HEK293 (cell line): ENCODE results near the gene TPCN2.

Experiments
- CTCF ChIA-PET: fragments of 350-600 bp; formaldehyde crosslinking; extraction: SDS; loops from one replicate; lab custom pipeline; 2021; ENCODE audit warnings: antibody characterized with exemption; lab: Yijun Ruan, JAX
- POLR2A ChIA-PET: fragments of 300-600 bp; formaldehyde crosslinking; extraction: SDS; loops from one replicate; lab custom pipeline; 2020; ENCODE audit warnings: antibody characterized with exemption, inconsistent platforms; lab: Yijun Ruan, JAX
- H3K27ac ChIP-seq: fragments of 200-500 bp; sonication (Bioruptor generic); 2 replicates; pipeline ENCODE4 v1.5.1; 2014; ENCODE audit warnings: low read depth, low read length, control low read depth, inconsistent platforms; ENCODE audit errors: extremely low read depth
- H3K36me3 ChIP-seq, 2 experiments: fragments of 200-500 bp in 1 of 2; sonication (Bioruptor generic) in 1 of 2; 1 replicate in 1 of 2; 2 replicates in 1 of 2; pipeline ENCODE4 v1.5.1; 2014 to 2017; ENCODE audit warnings: inconsistent platforms in 2 of 2, low read length in 2 of 2; ENCODE audit not compliant: control insufficient read depth in 2 of 2, insufficient read depth in 1 of 2
- H3K4me1 ChIP-seq: fragments of 200-500 bp; sonication (Bioruptor generic); 2 replicates; pipeline ENCODE4 v1.5.1; 2014; ENCODE audit warnings: mild to moderate bottlenecking, low read length, inconsistent platforms; ENCODE audit not compliant: control insufficient read depth, insufficient read depth
- H3K4me3 ChIP-seq: 2 replicates; pipeline ENCODE4 v1.5.1; 2011; ENCODE audit warnings: low read depth, mild to moderate bottlenecking, control low read depth, low read length, moderate library complexity
- H3K9me3 ChIP-seq: fragments of 200-500 bp; sonication (Bioruptor generic); 2 replicates; pipeline ENCODE4 v1.5.1; 2014; ENCODE audit warnings: low read depth, low read length, inconsistent platforms; ENCODE audit not compliant: control insufficient read depth, insufficient read depth
- AEBP2 ChIP-seq: fragments of 450-650 bp; formaldehyde crosslinking; IDR thresholded peaks from 2 replicates; pipeline ENCODE4 v1.5.1; 2016; ENCODE audit warnings: missing biosample characterization, missing genetic modification characterization, borderline replicate concordance
- KLF1 ChIP-seq: fragments of 450-650 bp; formaldehyde crosslinking; IDR thresholded peaks from 2 replicates; pipeline ENCODE4 v1.5.1; 2016; ENCODE audit warnings: missing biosample characterization, missing genetic modification characterization
- OSR2 ChIP-seq: fragments of 450-650 bp; formaldehyde crosslinking; IDR thresholded peaks from 2 replicates; pipeline ENCODE4 v1.5.1; 2016; ENCODE audit warnings: missing biosample characterization, missing genetic modification characterization
- ZBTB1 ChIP-seq: fragments of 450-650 bp; formaldehyde crosslinking; IDR thresholded peaks from 2 replicates; pipeline ENCODE4 v1.5.1; 2016; ENCODE audit warnings: missing biosample characterization, missing genetic modification characterization
- ZNF10 ChIP-seq: fragments of 450-650 bp; formaldehyde crosslinking; IDR thresholded peaks from 2 replicates; pipeline ENCODE4 v1.5.1; 2017; ENCODE audit warnings: missing biosample characterization, missing genetic modification characterization
- ZNF112 ChIP-seq: fragments of 450-650 bp; formaldehyde crosslinking; IDR thresholded peaks from 2 replicates; pipeline ENCODE4 v1.5.0; 2017; ENCODE audit warnings: missing biosample characterization, missing genetic modification characterization
- ZNF239 ChIP-seq: fragments of 450-650 bp; formaldehyde crosslinking; IDR thresholded peaks from 2 replicates; pipeline ENCODE4 v1.5.1; 2016; ENCODE audit warnings: missing biosample characterization, missing genetic modification characterization
- ZNF24 ChIP-seq: fragments of 450-650 bp; formaldehyde crosslinking; IDR thresholded peaks from 2 replicates; pipeline ENCODE4 v1.5.1; 2016; ENCODE audit warnings: missing biosample characterization, missing genetic modification characterization
- ZNF354C ChIP-seq: fragments of 450-650 bp; formaldehyde crosslinking; IDR thresholded peaks from 2 replicates; pipeline ENCODE4 v1.5.1; 2016; ENCODE audit warnings: missing biosample characterization, missing genetic modification characterization, low read depth, borderline replicate concordance
- ZNF48 ChIP-seq: fragments of 450-650 bp; formaldehyde crosslinking; IDR thresholded peaks from 2 replicates; pipeline ENCODE4 v1.5.1; 2016; ENCODE audit warnings: missing biosample characterization, missing genetic modification characterization
- ZNF501 ChIP-seq: fragments of 450-650 bp; formaldehyde crosslinking; IDR thresholded peaks from 2 replicates; pipeline ENCODE4 v1.5.1; 2016; ENCODE audit warnings: missing biosample characterization, missing genetic modification characterization
- ZNF571 ChIP-seq: fragments of 450-650 bp; formaldehyde crosslinking; IDR thresholded peaks from 2 replicates; pipeline ENCODE4 v1.5.0; 2017; ENCODE audit warnings: missing biosample characterization, missing genetic modification characterization
- ZNF580 ChIP-seq: fragments of 450-650 bp; formaldehyde crosslinking; IDR thresholded peaks from 2 replicates; pipeline ENCODE4 v1.5.1; 2016; ENCODE audit warnings: missing biosample characterization, missing genetic modification characterization
- ZNF658 ChIP-seq: fragments of 450-650 bp; formaldehyde crosslinking; IDR thresholded peaks from 2 replicates; pipeline ENCODE4; 2016; ENCODE audit warnings: missing biosample characterization, missing genetic modification characterization
- ZNF664 ChIP-seq: fragments of 450-650 bp; formaldehyde crosslinking; IDR thresholded peaks from 2 replicates; pipeline ENCODE4 v1.5.1; 2016; ENCODE audit warnings: missing biosample characterization, missing genetic modification characterization
- ZNF670 ChIP-seq: fragments of 450-650 bp; formaldehyde crosslinking; IDR thresholded peaks from 2 replicates; pipeline ENCODE4 v1.5.1; 2016; ENCODE audit warnings: missing biosample characterization, missing genetic modification characterization, low read depth
- ZNF785 ChIP-seq: fragments of 450-650 bp; formaldehyde crosslinking; IDR thresholded peaks from 2 replicates; pipeline ENCODE4 v1.5.1; 2016; ENCODE audit warnings: missing biosample characterization, missing genetic modification characterization
- ZNF792 ChIP-seq: fragments of 450-650 bp; formaldehyde crosslinking; IDR thresholded peaks from 2 replicates; pipeline ENCODE4 v1.5.1; 2016; ENCODE audit warnings: missing biosample characterization, missing genetic modification characterization
- ZNF843 ChIP-seq: fragments of 450-650 bp; formaldehyde crosslinking; IDR thresholded peaks from 2 replicates; pipeline ENCODE4 v1.5.1; 2016; ENCODE audit warnings: missing biosample characterization, missing genetic modification characterization
- TF ChIP-seq, protein P1 (sequence below): fragments of 450-650 bp; formaldehyde crosslinking; IDR thresholded peaks from 2 replicates; pipeline ENCODE4 v1.5.1; 2016; ENCODE audit warnings: missing biosample characterization, missing genetic modification characterization
- TF ChIP-seq, protein P2 (sequence below): fragments of 450-650 bp; formaldehyde crosslinking; IDR thresholded peaks from 2 replicates; pipeline ENCODE4 v1.5.1; 2016; ENCODE audit warnings: missing biosample characterization, missing genetic modification characterization
- TF ChIP-seq, protein P3 (sequence below): fragments of 450-650 bp; formaldehyde crosslinking; IDR thresholded peaks from 2 replicates; pipeline ENCODE4 v1.5.1; 2016; ENCODE audit warnings: missing biosample characterization, missing genetic modification characterization
- TF ChIP-seq, protein P4 (sequence below): fragments of 450-650 bp; formaldehyde crosslinking; IDR thresholded peaks from 2 replicates; pipeline ENCODE4 v1.5.1; 2017; ENCODE audit warnings: missing biosample characterization, missing genetic modification characterization

TPCN2 gene

GRCh38 chr11:69159150-69159852, 110.6 kb downstream of the TPCN2 start (continued):
- no peak for TF ChIP-seq ZNF664 (tag by site-specific recombination)
- TF ChIP-seq, protein P1, sequence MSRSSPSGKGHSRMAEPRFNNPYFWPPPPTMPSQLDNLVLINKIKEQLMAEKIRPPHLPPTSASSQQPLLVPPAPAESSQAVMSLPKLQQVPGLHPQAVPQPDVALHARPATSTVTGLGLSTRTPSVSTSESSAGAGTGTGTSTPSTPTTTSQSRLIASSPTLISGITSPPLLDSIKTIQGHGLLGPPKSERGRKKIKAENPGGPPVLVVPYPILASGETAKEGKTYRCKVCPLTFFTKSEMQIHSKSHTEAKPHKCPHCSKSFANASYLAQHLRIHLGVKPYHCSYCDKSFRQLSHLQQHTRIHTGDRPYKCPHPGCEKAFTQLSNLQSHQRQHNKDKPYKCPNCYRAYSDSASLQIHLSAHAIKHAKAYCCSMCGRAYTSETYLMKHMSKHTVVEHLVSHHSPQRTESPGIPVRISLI (tag by site-specific recombination) = no peak
- TF ChIP-seq ZNF785 = no peak
- TF ChIP-seq ZNF843 (tag by site-specific recombination) = no peak

- Histone ChIP-seq H3K27ac (no peak overlapping the region), H3K36me3 (no peaks in the 10 kb centered on the region), H3K4me3 (no peak overlapping the region), H3K4me1 (no peaks in the 10 kb centered on the region), H3K9me3 (no peaks in the 10 kb centered on the region)
- ChIA-PET CTCF (interaction anchor here (0.6 to 1.1 kb wide), 2 partner anchors 28 to 29 kb away, joined by 4 to 6 read pairs; no protein-coding TSS in a partner anchor), POLR2A (no interaction called here)
- TF ChIP-seq ZNF112 (tag by site-specific recombination) = no peak
- no peak for TF ChIP-seq ZNF48 (tag by site-specific recombination)
- TF ChIP-seq ZNF792 (tag by site-specific recombination) = no peak
- TF ChIP-seq, protein P2, sequence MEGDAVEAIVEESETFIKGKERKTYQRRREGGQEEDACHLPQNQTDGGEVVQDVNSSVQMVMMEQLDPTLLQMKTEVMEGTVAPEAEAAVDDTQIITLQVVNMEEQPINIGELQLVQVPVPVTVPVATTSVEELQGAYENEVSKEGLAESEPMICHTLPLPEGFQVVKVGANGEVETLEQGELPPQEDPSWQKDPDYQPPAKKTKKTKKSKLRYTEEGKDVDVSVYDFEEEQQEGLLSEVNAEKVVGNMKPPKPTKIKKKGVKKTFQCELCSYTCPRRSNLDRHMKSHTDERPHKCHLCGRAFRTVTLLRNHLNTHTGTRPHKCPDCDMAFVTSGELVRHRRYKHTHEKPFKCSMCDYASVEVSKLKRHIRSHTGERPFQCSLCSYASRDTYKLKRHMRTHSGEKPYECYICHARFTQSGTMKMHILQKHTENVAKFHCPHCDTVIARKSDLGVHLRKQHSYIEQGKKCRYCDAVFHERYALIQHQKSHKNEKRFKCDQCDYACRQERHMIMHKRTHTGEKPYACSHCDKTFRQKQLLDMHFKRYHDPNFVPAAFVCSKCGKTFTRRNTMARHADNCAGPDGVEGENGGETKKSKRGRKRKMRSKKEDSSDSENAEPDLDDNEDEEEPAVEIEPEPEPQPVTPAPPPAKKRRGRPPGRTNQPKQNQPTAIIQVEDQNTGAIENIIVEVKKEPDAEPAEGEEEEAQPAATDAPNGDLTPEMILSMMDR = no peak
- no peak for TF ChIP-seq OSR2 (tag by site-specific recombination)
- TF ChIP-seq, protein P3, sequence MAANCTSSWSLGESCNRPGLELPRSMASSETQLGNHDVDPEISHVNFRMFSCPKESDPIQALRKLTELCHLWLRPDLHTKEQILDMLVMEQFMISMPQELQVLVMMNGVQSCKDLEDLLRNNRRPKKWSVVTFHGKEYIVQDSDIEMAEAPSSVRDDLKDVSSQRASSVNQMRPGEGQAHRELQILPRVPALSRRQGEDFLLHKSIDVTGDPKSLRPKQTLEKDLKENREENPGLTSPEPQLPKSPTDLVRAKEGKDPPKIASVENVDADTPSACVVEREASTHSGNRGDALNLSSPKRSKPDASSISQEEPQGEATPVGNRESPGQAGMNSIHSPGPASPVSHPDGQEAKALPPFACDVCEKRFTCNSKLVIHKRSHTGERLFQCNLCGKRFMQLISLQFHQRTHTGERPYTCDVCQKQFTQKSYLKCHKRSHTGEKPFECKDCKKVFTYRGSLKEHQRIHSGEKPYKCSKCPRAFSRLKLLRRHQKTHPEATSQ (tag by site-specific recombination) = no peak
- TF ChIP-seq ZNF580 = no peak
- TF ChIP-seq, protein P4, sequence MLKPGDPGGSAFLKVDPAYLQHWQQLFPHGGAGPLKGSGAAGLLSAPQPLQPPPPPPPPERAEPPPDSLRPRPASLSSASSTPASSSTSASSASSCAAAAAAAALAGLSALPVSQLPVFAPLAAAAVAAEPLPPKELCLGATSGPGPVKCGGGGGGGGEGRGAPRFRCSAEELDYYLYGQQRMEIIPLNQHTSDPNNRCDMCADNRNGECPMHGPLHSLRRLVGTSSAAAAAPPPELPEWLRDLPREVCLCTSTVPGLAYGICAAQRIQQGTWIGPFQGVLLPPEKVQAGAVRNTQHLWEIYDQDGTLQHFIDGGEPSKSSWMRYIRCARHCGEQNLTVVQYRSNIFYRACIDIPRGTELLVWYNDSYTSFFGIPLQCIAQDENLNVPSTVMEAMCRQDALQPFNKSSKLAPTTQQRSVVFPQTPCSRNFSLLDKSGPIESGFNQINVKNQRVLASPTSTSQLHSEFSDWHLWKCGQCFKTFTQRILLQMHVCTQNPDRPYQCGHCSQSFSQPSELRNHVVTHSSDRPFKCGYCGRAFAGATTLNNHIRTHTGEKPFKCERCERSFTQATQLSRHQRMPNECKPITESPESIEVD (tag by site-specific recombination) = no peak
- no peak for TF ChIP-seq ZNF658 (tag by site-specific recombination)
- no peak for TF ChIP-seq ZNF571 (tag by site-specific recombination)
- no peak for TF ChIP-seq ZNF501 (tag by site-specific recombination)
- TF ChIP-seq AEBP2 (tag by site-specific recombination) = no peak
- TF ChIP-seq ZNF670 (tag by site-specific recombination) = no peak
- no peak for TF ChIP-seq KLF1 (tag by site-specific recombination)
- no peak for TF ChIP-seq ZNF24 (tag by site-specific recombination)
- no peak for TF ChIP-seq ZNF10 (tag by site-specific recombination)
- TF ChIP-seq ZNF354C (tag by site-specific recombination) = no peak
- TF ChIP-seq ZNF239 (tag by site-specific recombination) = no peak
- no peak for TF ChIP-seq ZBTB1 (tag by site-specific recombination)
Observed at GRCh38 chr11:69160296-69161116, 111.8 kb downstream of the TPCN2 start.
